ENCODE results near the gene MRPL18.

Gene MRPL18

GRCh38 chr6:159844737-159845645, 54.7 kb downstream of the MRPL18 start:
- DNase-seq, result no peak
